ENCODE data around the gene UNC5B. TPM values are rescaled to one million over a fixed set of nuclear protein-coding genes. Genes with fewer than 3 reads are reported as not detected.

The UNC5B gene
- polyA plus RNA-seq, 1 experiment: 8.1 TPM

GRCh38 chr10:71230656-71231025, 18.3 kb downstream of the UNC5B start:
- no peaks in the 10 kb centered on the region for H3K27me3 ChIP-seq (ENCODE audit: control insufficient read depth, insufficient read depth, low read length)
- H3K4me3 ChIP-seq (ENCODE audit: low read depth, low read length): no peak overlapping the region
- no peaks in the 10 kb centered on the region for H3K9me3 ChIP-seq (ENCODE audit: control insufficient read depth, insufficient read depth, low read length)
- DNase-seq (ENCODE audit: low read depth, low spot score): no peak
- CTCF ChIA-PET: interaction anchor here (0.5 to 1.5 kb wide), 2 partner anchors 38 to 73 kb away, joined by 3 read pairs; no protein-coding TSS in a partner anchor
- TF ChIP-seq CTCF (IDR thresholded peaks at IDR 0.05; ENCODE audit: low read depth, low read length): no peak
- no peak overlapping the region for H3K27ac ChIP-seq (ENCODE audit: low read depth, low read length)
- POLR2A ChIA-PET: interaction anchor here (1.1 kb wide), 1 partner anchor 14 kb away, joined by 4 read pairs; no protein-coding TSS in a partner anchor

GRCh38 chr10:71231206-71231605, 18.8 kb downstream of the UNC5B start:
- no peak for TF ChIP-seq CTCF (IDR thresholded peaks at IDR 0.05; ENCODE audit: low read depth, low read length)
- H3K27ac ChIP-seq (ENCODE audit: low read depth, low read length): no peak overlapping the region
- no peak for DNase-seq (ENCODE audit: low read depth, low spot score)
- CTCF ChIA-PET: interaction anchor here (1.2 to 1.5 kb wide), 2 partner anchors 37 to 39 kb away, joined by 3 to 4 read pairs; no protein-coding TSS in a partner anchor
- no peaks in the 10 kb centered on the region for H3K9me3 ChIP-seq (ENCODE audit: control insufficient read depth, insufficient read depth, low read length)
- POLR2A ChIA-PET: no interaction called here
- no peaks in the 10 kb centered on the region for H3K27me3 ChIP-seq (ENCODE audit: control insufficient read depth, insufficient read depth, low read length)
- no peak overlapping the region for H3K4me3 ChIP-seq (ENCODE audit: low read depth, low read length)

- ChIA-PET CTCF (interaction anchor here (1.2 to 1.5 kb wide), 3 partner anchors 23 to 38 kb away, joined by 4 to 7 read pairs (median 4); no protein-coding TSS in a partner anchor), POLR2A (interaction anchor here (1.4 kb wide), 1 partner anchor 12 kb away, joined by 6 read pairs; no protein-coding TSS in a partner anchor)
- H3K9me3 ChIP-seq (ENCODE audit: control insufficient read depth, insufficient read depth, low read length): no peaks in the 10 kb centered on the region
- no peaks in the 10 kb centered on the region for H3K27me3 ChIP-seq (ENCODE audit: control insufficient read depth, insufficient read depth, low read length)
- H3K4me3 ChIP-seq (ENCODE audit: low read depth, low read length): no peak overlapping the region
- TF ChIP-seq CTCF (IDR thresholded peaks at IDR 0.05; ENCODE audit: low read depth, low read length): no peak
- no peak overlapping the region for H3K27ac ChIP-seq (ENCODE audit: low read depth, low read length)
- DNase-seq (ENCODE audit: low read depth, low spot score): no peak
These were observed 20.0 kb downstream of the UNC5B start for GRCh38 chr10:71232089-71232998.

GRCh38 chr10:71233482-71233892, 21.1 kb downstream of the UNC5B start:
- CTCF ChIA-PET: interaction anchor here (1.5 kb wide), 1 partner anchor 37 kb away, joined by 7 read pairs; no protein-coding TSS in a partner anchor
- no peaks in the 10 kb centered on the region for H3K27me3 ChIP-seq (ENCODE audit: control insufficient read depth, insufficient read depth, low read length)
- DNase-seq (ENCODE audit: low read depth, low spot score): no peak
- POLR2A ChIA-PET: no interaction called here
- H3K27ac ChIP-seq (ENCODE audit: low read depth, low read length): no peak overlapping the region
- no peaks in the 10 kb centered on the region for H3K9me3 ChIP-seq (ENCODE audit: control insufficient read depth, insufficient read depth, low read length)
- TF ChIP-seq CTCF (IDR thresholded peaks at IDR 0.05; ENCODE audit: low read depth, low read length): no peak
- H3K4me3 ChIP-seq (ENCODE audit: low read depth, low read length): no peak overlapping the region
